Activated CD4-positive, alpha-beta T cell treated with anti-CD3 and anti-CD28 coated beads, Interleukin-2, amount 10 ng/mL, durations not matched to agents 7 days and 5 days (primary cell): ENCODE measurements around the gene ITLN1. TPM values are rescaled to one million over a fixed set of nuclear protein-coding genes. Genes with fewer than 3 reads are reported as not detected.

Source experiments
- CTCF ChIA-PET: fragments of 350-600 bp; sonication (Branson Sonifier 250); formaldehyde crosslinking; loops from one replicate; lab custom pipeline; 2021; ENCODE audit warnings: antibody characterized with exemption; lab: Charles Lee
- POLR2A ChIA-PET: fragments of 350-600 bp; sonication (Branson Sonifier 250); formaldehyde crosslinking; loops from one replicate; lab custom pipeline; 2021; ENCODE audit warnings: antibody characterized with exemption; lab: Charles Lee
- DNase-seq: peaks from one replicate; pipeline ENCODE4 v3.0.0-alpha.2; 2020
- H3K27ac Mint-ChIP-seq: one replicate; pipeline ENCODE4 v1.8.0; 2021; ENCODE audit warnings: mild to moderate bottlenecking, moderate library complexity, mixed read lengths
- H3K27me3 Mint-ChIP-seq: one replicate; pipeline ENCODE4 v1.8.0; 2021; ENCODE audit warnings: mixed read lengths
- H3K36me3 Mint-ChIP-seq: one replicate; pipeline ENCODE4 v1.8.0; 2021; ENCODE audit warnings: low read depth, mixed read lengths
- H3K4me1 Mint-ChIP-seq: one replicate; pipeline ENCODE4 v1.8.0; 2021; ENCODE audit warnings: mixed read lengths
- H3K4me3 Mint-ChIP-seq: one replicate; pipeline ENCODE4 v1.8.0; 2021; ENCODE audit warnings: mild to moderate bottlenecking, moderate library complexity, mixed read lengths
- H3K9me3 Mint-ChIP-seq: one replicate; pipeline ENCODE4 v1.8.0; 2021; ENCODE audit warnings: mixed read lengths
- total RNA-seq, 2 experiments: library from RNA; stranded (reverse); gene quantifications; one replicate each; pipeline ENCODE4 v1.2.3, GENCODE V29; 2021

ITLN1 gene
- total RNA-seq, 2 experiments from 2014 or later: not detected

DNA sequence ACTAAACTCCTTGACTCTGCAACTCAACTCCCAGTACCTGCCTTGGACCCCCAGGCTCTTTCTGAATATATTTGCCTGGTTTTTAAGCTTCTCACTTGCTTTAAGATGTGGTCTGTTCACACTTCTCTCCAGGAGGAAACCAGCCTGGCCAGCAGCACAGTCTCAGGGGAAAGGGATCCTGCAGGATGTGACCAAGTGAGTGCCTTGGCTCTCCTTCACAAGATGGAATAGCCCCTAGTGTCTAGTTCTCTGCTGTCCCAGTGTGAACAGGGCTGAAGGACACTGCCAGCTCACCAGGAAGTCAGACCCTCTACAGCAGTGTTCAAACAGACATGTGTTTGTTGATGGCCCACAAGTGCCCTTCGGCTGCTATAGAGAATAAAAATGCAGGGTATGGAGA is 55.2 kb downstream of the ITLN1 start:
- no peaks in the 10 kb centered on the region for H3K9me3 Mint-ChIP-seq
- POLR2A ChIA-PET: no interaction called here
- H3K27ac Mint-ChIP-seq: no peak overlapping the region
- no peak overlapping the region for H3K4me3 Mint-ChIP-seq
- H3K27me3 Mint-ChIP-seq: no peaks in the 10 kb centered on the region
- H3K4me1 Mint-ChIP-seq: peaks cover 19% of the 10 kb centered on the region
- no peak for DNase-seq
- CTCF ChIA-PET: interaction anchor here (0.6 to 3.0 kb wide), 7 partner anchors 11 to 150 kb away, joined by 3 to 14 read pairs (median 4); partner anchors contain the start of gene ITLN2
- H3K36me3 Mint-ChIP-seq: peaks cover 22% of the 10 kb centered on the region

- no peaks in the 10 kb centered on the region for H3K27me3 Mint-ChIP-seq
- CTCF ChIA-PET: interaction anchor here (1.7 to 2.3 kb wide), 3 partner anchors 8 to 146 kb away, joined by 3 to 6 read pairs (median 5); no protein-coding TSS in a partner anchor
- no peak overlapping the region for H3K27ac Mint-ChIP-seq
Observed at GRCh38 chr1:160827418-160827817, 57.6 kb downstream of the ITLN1 start.

DNA sequence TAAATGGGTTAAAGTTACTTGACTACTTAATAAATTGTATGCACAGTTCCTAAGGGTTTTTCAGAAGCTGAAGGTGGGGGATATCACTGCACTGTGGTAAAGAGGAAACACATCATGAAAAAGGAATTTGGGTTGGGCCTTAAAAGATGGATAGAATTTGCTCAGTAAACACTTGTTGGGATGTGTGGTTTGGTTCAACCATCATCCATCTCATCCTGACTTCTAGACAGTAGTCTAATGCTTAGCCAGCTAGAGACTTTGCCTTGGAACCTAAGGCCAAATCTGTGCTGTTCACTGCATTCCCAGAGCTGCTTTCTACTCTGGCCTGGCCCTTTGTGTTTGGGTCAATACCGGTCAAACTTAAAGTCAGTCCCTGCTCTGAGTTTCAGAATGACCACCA is 58.4 kb downstream of the ITLN1 start:
- peaks cover 8% of the 10 kb centered on the region for H3K4me1 Mint-ChIP-seq
- no peaks in the 10 kb centered on the region for H3K9me3 Mint-ChIP-seq
- no peaks in the 10 kb centered on the region for H3K27me3 Mint-ChIP-seq
- CTCF ChIA-PET: interaction anchor here (1.7 to 2.3 kb wide), 3 partner anchors 9 to 145 kb away, joined by 3 to 6 read pairs (median 5); no protein-coding TSS in a partner anchor
- no peak overlapping the region for H3K27ac Mint-ChIP-seq
- H3K4me3 Mint-ChIP-seq: no peak overlapping the region
- no peak for DNase-seq
- POLR2A ChIA-PET: no interaction called here
- peaks cover 32% of the 10 kb centered on the region for H3K36me3 Mint-ChIP-seq

More at GRCh38 chr1:160827418-160827817, 57.6 kb downstream of the ITLN1 start:
- POLR2A ChIA-PET: no interaction called here
- H3K36me3 Mint-ChIP-seq: peaks cover 32% of the 10 kb centered on the region
- no peak overlapping the region for H3K4me3 Mint-ChIP-seq
- no peak for DNase-seq
- H3K9me3 Mint-ChIP-seq: no peaks in the 10 kb centered on the region
- H3K4me1 Mint-ChIP-seq: peaks cover 8% of the 10 kb centered on the region

Other genes starting within 250 kb of the ITLN1 start
- gene SLAMF1, start 238.1 kb downstream of the ITLN1 start, total RNA-seq: 10 to 100 TPM; 70.4 to 70.6 TPM
- gene CD48, start 173.4 kb downstream of the ITLN1 start, total RNA-seq: 100 to 1,000 TPM; 294 to 309 TPM
- 10 to 100 TPM; 12.8 to 13.4 TPM for gene SLAMF7, start 145.9 kb downstream of the ITLN1 start, total RNA-seq
- 10 to 100 TPM; 45.9 to 49.0 TPM for gene LY9, start 89.0 kb downstream of the ITLN1 start, total RNA-seq
- 1 to 10 TPM; 1.8 to 2.1 TPM for gene CD244, start 22.3 kb downstream of the ITLN1 start, total RNA-seq
- not detected for gene ITLN2, start 69.6 kb upstream of the ITLN1 start, total RNA-seq
- gene F11R, start 136.0 kb upstream of the ITLN1 start, total RNA-seq: 10 to 100 TPM; 14.1 to 15.6 TPM
- gene TSTD1, start 153.8 kb upstream of the ITLN1 start, total RNA-seq: 10 to 100 TPM; 33.5 to 43.6 TPM
- gene USF1, start 160.8 kb upstream of the ITLN1 start, total RNA-seq: 10 to 100 TPM; 78.0 to 81.2 TPM
- 100 to 1,000 TPM; 244 to 304 TPM for gene ARHGAP30, start 184.7 kb upstream of the ITLN1 start, total RNA-seq
- gene NECTIN4, start 204.4 kb upstream of the ITLN1 start, total RNA-seq: under 1 TPM in 1 of 2 experiments, not detected in 1; 0.15 TPM
- under 1 TPM in 1 of 2 experiments, not detected in 1; 0.30 TPM for gene KLHDC9, start 213.2 kb upstream of the ITLN1 start, total RNA-seq
- gene PFDN2, start 232.9 kb upstream of the ITLN1 start, total RNA-seq: 10 to 100 TPM; 46.0 to 56.0 TPM
- gene NIT1, start 232.9 kb upstream of the ITLN1 start, total RNA-seq: 10 to 100 TPM; 37.7 to 39.0 TPM
- 10 to 100 TPM; 39.8 to 43.1 TPM for gene DEDD, start 247.5 kb upstream of the ITLN1 start, total RNA-seq